ENCODE results near the gene ADAM23.
A peak's percentile ranks its signal among the peaks of the same experiment; 100 is the strongest.
"Not testable (repeated sequence)": the region's sequence is repeated elsewhere in the genome, so short reads cannot be mapped to it uniquely, and the experiment has no call there.

ADAM23 gene, protein sequence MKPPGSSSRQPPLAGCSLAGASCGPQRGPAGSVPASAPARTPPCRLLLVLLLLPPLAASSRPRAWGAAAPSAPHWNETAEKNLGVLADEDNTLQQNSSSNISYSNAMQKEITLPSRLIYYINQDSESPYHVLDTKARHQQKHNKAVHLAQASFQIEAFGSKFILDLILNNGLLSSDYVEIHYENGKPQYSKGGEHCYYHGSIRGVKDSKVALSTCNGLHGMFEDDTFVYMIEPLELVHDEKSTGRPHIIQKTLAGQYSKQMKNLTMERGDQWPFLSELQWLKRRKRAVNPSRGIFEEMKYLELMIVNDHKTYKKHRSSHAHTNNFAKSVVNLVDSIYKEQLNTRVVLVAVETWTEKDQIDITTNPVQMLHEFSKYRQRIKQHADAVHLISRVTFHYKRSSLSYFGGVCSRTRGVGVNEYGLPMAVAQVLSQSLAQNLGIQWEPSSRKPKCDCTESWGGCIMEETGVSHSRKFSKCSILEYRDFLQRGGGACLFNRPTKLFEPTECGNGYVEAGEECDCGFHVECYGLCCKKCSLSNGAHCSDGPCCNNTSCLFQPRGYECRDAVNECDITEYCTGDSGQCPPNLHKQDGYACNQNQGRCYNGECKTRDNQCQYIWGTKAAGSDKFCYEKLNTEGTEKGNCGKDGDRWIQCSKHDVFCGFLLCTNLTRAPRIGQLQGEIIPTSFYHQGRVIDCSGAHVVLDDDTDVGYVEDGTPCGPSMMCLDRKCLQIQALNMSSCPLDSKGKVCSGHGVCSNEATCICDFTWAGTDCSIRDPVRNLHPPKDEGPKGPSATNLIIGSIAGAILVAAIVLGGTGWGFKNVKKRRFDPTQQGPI

DNA sequence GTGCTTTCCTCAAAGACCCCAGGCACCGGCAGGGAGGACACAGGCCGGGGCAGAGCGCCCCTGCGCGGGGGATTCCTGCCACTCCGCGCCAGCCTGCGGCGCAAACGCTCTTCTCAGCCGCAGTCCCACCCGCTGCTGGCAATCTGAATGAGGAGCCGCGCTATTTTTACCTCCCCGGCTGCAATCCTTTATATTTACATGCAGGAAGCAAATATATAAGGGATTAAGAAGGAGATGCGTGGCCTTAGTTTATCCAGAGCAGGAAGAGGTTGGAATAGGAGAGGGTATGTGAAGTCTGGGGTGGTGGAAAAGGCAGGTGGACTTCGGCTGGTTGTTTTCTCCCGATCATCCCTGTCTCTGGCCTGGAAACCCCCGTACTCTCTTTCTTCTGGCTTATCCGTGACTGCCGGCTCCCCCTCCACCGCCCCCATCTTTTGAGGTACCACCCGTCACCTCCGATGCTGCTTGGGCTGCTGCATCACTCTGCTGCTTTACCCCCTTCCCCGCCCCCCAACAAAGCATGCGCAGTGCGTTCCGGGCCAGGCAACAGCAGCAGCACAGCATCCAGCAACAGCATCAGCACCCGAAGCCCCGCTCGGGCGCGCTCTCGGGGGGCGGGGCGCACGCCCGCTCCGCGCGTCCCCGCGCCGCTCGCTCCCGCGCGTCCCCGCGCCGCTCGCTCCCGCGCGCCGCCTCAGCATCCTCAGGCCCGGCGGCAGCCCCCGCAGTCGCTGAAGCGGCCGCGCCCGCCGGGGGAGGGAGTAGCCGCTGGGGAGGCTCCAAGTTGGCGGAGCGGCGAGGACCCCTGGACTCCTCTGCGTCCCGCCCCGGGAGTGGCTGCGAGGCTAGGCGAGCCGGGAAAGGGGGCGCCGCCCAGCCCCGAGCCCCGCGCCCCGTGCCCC, at the start of gene ADAM23:
TSS of gene ADAM23 (plus strand) at position 700 of the 902 bp plus-strand sequence. CDS start 335 bp downstream, outside the sequence.
- DNase-seq (ENCODE audit: low read depth, low spot score) = peak; percentile 1

DNA sequence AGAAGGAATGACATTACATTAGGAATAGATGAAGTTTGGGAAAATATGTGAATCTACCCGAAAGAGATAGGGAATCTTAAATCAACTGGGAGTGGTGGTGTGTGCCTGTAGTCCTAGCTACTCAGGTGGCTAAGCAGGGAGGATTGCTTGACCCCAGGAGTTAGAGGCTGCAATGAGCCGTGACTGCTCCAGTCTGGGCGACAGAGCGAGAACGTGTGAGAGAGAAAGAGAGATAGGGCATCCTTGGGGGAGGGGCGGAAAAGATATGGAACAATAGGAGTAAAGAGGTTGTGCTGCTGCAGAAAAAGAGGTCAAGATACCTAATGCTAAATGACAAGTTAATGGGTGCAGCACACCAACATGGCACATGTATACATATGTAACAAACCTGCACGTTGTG, 47.1 kb upstream of the ADAM23 start:
- no peak for DNase-seq (ENCODE audit: low read depth, low spot score)

DNA sequence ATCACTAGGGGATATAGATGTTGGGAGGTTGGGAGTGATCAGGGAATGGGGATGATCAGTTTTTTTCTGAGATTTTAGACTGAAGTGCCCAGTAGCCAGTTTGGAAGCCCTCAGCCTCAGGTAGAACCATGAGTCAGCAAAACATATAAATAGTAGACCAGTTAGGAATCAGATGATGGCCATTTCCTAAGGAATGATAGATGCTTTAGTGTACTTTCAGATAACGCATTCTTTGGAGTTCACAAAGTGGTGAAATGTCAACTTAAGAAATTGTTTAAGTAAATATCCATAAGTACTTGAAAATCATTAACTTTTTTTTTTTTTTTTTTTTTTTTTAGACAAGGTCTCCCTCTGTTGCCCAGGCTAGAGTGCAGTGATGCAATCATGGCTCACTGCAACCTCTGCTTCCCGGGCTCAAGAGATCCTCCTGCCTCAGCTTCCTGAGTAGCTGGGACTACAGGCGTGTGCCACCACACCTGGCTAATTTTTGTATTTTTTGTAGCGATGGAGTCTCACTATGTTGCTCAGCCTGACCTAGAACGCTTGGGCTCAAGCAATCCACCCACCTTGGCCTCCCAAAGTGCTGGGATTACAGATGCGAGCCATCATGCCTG, 40.3 kb upstream of the ADAM23 start:
- DNase-seq (ENCODE audit: low read depth, low spot score) = not testable (repeated sequence)

DNA sequence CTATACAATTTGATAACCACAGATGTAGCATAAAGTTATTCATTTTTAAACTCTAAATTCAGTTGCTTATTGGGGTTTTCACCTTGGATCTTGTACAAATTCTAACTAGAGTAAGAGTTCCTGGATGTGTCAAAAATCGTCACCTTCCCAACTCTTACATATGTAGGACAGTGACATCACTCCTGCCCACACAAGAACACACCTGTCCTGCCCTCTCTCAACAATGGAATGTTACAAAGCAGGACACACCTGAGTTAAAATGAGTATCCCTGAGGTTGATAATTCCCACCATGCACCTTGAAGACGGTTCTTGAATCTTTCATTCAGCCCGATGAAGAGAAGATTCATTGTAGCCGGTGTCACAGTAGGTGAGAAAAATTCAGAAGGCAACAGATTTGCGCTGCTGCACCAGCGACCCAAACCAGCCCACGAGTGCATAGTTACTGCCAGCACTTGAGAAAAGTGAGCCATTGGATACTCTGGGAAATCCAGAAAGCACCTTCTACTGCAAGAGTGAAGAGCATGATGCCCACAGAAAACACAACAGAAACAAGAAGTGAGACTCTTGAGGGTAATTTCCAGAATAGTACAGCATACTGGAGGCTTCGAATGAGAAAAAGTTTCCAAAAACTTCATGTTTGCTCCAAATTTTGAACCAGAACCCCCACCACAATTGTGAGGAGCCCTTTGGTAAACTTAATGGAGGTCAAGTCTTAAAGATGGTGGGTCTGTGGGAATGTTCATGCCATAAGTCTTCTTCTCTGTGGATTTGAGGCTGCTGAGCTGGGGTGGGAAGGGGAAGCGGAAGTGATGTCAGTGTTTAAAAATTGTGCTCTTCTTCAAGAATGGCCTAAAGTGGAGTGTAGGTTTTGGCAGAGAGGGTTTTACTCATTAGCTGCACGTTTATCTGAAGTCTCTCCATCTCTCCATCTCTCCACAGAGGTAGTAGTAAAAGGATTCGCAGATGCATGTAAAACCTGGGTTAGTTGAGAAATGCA, 34.7 kb upstream of the ADAM23 start:
- no peak for DNase-seq (ENCODE audit: low read depth, low spot score)

DNA sequence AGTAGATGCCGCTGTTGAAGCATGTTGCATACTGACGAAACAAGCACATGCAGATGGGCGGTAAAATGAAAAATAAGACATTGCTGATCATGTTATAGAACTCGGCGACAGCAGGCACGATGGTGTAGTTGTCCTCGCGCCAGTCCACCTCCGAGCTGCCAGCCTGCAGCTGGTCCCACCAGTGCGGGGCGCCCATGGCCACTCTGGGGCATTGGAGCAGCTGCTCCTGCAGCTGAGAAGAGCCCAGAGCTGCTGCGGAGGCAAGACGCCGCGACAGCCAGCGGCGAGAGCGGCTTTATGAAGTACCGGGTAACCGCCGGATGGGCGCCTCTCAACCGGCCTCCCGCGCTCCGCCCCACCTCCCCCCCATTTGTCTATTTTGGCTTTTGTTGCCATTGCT, 32.6 kb upstream of the ADAM23 start:
- no peak for DNase-seq (ENCODE audit: low read depth, low spot score)

DNA sequence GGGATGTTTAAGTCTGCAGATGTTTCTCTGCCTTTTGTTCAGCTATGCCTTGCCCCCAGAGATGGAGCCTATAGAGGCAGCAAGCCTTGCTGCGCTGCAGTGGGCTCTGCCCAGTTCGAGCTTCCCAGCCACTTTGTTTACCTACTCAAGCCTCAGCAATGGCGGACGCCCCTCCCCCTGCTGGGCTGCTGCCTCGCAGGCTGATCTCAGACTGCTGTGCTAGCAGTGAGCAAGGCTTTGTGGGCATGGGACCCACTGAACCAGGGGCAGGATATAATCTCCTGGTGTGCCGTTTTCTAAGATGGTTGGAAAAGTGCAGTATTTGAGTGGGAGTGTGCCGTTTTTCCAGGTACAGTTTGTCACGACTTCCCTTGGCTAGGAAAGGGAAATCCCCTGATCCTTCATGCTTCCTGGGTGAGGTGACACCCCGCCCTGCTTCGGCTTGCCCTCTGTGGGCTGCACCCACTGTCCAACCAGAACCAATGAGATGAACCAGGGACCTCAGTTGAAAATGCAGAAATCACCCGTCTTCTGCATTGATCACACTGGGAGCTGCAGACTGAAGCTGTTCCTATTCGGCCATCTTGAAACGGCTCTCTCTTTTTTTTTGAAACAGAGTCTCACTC, 27.6 kb upstream of the ADAM23 start:
- DNase-seq (ENCODE audit: low read depth, low spot score) = no peak

DNA sequence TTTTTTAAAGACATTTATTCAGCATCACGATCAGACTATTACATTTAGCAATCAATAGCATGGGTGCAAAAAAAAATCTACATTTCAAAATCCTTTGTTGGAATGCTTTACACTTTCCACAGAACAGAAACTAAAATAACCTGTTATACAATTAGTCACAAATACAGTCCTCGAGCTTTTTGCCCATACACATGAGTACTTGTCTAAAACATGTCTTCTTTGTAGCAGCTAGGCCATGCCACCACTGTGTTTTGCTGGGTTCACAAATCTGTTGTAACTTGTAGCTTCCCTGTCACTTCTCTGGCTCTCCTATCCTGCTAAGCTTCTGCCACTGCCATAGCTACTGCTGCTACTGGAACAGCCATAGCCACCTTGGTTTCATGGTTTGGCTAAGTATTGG, 24.4 kb upstream of the ADAM23 start:
- no peak for DNase-seq (ENCODE audit: low read depth, low spot score)

DNA sequence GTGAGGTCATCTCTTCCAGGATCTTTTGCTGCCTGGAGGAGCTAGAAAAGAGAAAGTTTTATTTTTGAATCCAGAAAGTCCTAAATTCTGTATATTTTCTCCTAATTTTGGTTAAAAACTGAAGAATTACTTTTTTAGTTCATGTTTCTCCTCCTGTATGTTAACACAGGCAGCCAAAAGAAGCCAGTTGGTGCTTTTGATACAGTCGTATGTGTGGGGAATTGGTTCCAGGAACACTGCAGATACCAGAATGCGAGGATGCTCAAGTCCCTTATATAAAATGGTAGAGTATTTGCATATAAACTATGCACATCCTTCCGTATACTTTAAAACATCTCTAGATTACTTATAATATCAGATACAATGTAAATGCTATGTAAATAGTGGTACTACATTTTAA, 22.6 kb upstream of the ADAM23 start:
- DNase-seq (ENCODE audit: low read depth, low spot score) = no peak

DNA sequence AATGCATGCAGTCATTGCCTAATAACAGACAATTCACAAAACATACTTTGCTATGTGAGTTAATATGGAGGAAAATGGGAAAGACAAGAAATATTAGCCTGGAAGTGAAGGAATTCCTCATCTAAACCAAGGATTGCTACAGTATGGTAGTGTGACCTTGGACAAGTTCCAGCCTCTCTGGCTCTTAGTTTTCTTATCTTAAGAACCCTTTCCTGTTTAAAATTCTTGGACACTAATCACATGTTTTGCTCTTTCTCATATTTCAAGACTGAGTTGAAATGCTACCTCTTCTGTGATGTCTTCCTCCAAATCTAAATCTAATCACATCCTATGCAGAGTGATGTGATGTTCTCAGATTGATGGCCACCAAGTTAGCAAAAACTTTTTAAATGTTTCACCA, 20.8 kb upstream of the ADAM23 start:
- no peak for DNase-seq (ENCODE audit: low read depth, low spot score)

DNA sequence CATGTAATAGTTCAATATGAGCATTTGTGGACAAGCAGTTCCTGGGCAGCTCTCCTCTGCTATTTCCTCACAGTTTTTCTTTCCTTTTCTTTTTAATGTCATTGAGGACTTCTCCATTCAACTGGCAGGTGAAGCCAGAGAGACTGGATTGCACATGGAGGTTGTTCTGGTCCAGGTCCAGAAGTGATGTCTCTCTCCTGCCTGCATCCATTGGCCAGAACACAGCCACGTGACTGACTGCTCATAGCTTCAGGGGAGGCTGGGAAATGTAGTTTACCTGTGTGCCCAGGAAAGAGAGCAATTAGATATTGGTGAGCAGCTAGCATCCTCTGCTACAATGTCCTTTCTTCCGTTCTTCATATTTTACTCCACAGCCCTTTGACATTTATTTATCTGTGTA, 20.2 kb upstream of the ADAM23 start:
- DNase-seq (ENCODE audit: low read depth, low spot score) = no peak

DNA sequence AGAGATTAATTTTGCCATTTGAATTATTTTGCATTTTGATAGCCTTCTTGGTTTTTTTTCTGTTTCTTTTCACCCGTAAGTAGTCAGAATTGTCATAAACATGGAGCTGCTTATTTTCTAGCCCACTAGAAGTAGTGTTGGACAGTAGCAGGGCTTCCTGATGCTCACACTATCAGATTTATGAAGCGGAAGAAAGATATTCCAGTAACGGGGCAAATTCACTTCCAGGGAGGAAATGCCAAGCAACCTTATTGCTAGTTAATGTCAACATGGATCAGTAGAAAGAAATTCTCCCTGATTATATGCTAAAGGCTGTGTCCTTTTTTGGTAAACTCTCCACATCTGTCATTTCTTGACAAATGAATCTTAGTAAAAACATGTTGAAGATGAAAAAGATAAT, 19.2 kb upstream of the ADAM23 start:
- DNase-seq (ENCODE audit: low read depth, low spot score) = no peak

DNA sequence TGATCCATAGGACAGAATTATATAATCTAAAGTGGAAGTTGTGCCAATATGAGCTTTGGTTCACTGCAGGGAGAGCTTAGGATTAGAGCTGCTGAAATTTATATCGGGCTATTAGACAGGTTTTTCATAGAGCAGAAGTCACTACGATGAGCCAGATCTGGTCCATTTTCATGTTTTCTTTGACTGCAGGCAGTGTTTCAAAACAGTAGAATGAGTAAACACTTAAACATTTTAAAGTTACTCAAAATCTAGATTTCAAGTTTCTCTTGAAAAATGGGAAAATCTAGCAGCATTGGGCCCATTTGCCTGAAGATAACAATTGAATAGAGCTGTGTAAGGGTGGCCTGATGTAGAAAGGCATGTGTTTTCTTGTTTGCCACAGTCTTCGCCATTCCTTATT, 14.5 kb upstream of the ADAM23 start:
- DNase-seq (ENCODE audit: low read depth, low spot score) = no peak

DNA sequence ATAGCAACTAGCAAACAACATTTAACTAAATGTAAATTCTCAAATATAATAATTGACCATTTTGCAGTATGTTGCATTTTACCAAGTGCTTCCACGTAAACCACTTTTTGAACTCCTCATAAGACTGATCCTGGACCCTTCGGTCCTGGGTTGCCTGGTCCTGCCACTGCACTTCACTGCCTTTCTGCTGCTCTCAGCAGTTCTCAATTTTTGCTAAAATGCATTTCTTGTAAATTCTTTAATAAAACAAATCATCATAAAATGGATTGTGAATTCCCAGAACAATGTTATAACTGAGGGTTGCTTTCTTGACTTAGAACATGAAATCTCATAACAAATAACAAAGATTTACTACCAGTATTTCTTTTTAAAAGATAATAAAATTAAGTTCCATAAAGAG, 12.9 kb upstream of the ADAM23 start:
- DNase-seq (ENCODE audit: low read depth, low spot score) = no peak

DNA sequence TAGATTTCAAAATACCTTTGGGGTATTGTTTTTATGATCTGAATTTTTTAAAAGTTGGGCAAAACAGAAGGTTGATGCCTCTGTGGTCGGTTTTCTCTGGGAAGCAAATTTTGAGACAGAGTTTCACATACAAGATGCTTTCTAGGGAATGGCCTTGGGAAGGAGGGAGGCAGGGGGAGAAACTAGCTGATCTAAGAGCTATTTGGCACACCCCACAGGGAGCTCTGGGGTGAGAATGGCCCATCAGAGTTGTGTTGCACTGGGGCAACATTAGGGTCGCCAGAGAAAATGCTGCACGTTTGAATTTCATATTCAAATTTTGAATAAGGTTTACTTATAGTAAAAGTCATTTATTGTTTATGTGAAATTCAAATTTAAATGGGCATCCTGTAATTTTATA, 11.9 kb upstream of the ADAM23 start:
- no peak for DNase-seq (ENCODE audit: low read depth, low spot score)

DNA sequence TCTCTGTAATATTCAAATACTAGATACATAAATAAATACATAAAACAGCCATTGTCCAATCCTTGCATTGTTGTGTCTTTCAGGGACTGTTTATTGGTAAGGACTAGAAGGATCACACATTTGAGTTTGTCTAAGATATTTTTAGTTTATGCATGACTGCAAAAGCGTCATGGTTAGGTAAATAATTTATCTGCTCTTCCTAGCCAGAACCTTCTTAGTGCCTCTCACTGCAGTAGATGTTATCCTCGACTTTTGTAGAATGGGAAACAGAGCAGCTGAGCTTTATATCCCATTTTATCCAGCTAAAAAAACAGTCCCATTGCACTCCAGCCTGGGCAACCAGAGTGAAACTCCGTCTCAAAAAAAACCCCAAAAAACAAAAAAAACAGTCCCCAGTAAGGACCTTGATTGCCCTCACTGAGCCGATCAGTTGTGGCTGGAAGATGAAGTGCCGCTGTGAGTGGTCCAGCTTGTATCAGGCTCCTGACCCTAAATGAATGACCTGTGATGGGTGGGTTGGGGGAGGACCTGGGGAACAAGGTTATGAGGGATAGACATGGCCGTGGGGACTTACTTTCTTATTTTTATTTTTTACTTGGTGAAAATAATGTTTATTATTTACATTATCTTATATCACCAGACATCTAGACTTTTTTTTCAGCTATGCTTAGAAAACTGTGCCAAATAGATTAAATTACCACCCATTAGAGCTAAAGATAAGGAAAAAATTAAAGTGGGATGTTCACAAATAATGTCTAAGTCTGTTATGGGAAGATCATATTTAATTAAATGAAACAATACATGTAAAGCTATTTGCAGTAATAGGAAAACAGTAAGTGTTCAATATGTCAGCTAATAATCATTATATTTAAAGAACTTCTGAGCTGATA, 10.9 kb upstream of the ADAM23 start:
- no peak for DNase-seq (ENCODE audit: low read depth, low spot score)

DNA sequence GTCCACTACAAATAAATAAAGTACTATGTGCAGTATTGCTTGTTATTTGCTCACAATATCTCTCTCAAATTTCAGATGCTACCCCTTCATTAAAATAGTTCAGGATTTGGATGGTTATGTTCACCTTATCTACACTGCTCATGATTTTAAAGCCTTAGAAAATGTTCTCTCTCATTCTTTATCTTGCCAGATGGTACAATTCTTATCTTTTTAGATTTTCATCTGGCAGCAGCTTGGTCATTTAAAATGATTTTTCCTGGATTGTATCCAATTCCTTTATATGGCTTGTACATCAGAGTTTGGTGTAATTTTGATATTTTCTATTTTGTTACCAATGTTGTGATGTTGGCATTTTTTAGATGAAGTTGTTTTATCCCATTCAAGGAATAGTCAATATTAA, 10.1 kb upstream of the ADAM23 start:
- no peak for DNase-seq (ENCODE audit: low read depth, low spot score)

DNA sequence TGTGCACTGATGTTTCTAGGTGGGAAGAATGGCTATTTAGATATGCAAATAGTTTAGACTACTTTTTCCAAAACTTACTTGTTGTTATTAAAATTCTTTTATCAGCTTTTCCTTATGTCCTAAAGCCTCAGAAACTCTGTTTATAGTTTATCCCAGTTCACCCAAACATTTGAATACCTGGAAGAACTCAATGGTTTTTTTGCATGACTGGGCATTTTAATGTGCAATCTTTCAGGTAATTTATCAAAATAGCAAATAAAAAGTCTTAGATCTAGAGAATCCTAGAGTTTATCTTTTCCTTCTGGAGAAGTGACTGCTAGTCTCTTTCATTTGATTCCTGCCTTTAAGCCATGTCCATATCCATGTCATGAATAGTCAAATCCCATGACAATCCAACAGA, 9.6 kb upstream of the ADAM23 start:
- DNase-seq (ENCODE audit: low read depth, low spot score) = no peak

DNA sequence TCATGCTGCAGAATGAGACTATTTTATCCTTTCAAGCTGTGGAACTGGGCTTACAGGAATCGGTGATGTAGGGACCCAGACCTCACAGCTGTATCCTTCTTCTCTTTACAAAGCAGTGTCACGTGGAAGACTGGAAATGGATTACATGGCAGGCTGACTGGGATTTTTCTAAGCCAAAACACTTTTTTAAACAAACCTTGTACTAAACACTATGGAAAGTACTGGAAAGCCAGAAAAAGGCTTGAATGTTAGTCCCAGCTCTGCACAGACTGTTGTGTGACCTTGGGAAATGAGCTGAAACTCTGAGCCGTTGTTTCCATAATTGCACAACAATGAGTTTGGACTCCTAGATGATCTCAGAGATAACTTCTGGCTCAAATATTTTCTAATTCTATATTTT, 7.6 kb upstream of the ADAM23 start:
- no peak for DNase-seq (ENCODE audit: low read depth, low spot score)
